Spleen (tissue), 7 donors: Measurements from ENCODE around the gene OR5AP2.

Source experiments
- POLR2A ChIP-seq, 3 donors: fragments of 450-650 bp; IDR thresholded peaks; one replicate each; pipeline ENCODE4 v1.5.1; 2017; ENCODE audit warnings: antibody characterized with exemption in 3 of 3, mild to moderate bottlenecking in 1 of 3
- TF ChIP-seq, protein P1 (sequence below), 11 experiments: fragments of 200-600 bp in 7 of 11; fragments of 450-650 bp in 4 of 11; sonication (generic) in 4 of 11; IDR thresholded peaks in 8 of 11; conservative IDR thresholded peaks in 3 of 11; 1 replicate in 7 of 11; 2 replicates in 4 of 11; pipeline versions ENCODE4 v1.4.0 to v1.8.0; 2016 to 2021; ENCODE audit warnings: antibody characterized with exemption in 11 of 11, inconsistent platforms in 4 of 11, mild to moderate bottlenecking in 1 of 11
- donor health status: DM: no; HTN: no; CAD: no; lungs with moderate emphysema.
- donor health status: DM: no; HTN: no; CAD: no.
- donor health status: DM: no; HTN: no; CAD: no.

DNA sequence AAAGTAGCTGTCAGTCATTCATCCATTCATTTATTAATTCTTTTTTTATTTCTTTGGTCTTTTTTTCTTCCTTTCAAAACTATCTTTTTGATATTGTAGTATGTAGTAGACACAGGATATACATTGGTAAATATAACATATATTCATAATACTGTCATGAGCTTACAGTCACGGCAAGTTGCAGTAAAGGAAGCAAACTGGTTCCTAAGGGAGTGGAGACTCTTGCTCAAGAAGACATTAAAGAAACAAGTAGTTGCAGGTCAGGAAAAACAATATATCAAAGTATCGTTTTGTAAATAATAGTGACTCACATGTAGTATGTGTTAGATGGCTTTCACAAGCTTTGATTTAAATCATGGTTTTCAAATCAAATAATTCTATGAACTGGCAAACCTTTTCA lies 28.7 kb upstream of the OR5AP2 start:
- TF ChIP-seq, protein P1, sequence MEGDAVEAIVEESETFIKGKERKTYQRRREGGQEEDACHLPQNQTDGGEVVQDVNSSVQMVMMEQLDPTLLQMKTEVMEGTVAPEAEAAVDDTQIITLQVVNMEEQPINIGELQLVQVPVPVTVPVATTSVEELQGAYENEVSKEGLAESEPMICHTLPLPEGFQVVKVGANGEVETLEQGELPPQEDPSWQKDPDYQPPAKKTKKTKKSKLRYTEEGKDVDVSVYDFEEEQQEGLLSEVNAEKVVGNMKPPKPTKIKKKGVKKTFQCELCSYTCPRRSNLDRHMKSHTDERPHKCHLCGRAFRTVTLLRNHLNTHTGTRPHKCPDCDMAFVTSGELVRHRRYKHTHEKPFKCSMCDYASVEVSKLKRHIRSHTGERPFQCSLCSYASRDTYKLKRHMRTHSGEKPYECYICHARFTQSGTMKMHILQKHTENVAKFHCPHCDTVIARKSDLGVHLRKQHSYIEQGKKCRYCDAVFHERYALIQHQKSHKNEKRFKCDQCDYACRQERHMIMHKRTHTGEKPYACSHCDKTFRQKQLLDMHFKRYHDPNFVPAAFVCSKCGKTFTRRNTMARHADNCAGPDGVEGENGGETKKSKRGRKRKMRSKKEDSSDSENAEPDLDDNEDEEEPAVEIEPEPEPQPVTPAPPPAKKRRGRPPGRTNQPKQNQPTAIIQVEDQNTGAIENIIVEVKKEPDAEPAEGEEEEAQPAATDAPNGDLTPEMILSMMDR (IDR thresholded peaks at IDR 0.05 in 8 of 11, conservative IDR thresholded peaks at IDR 0.05 in 3 of 11) = no peak
- TF ChIP-seq POLR2A (IDR thresholded peaks at IDR 0.05) = no peak
